ENCODE measurements around the gene LRP1B. TPM values are rescaled to one million over a fixed set of nuclear protein-coding genes. Genes with fewer than 3 reads are reported as not detected.
A peak's percentile ranks its signal among the peaks of the same experiment; 100 is the strongest.

LRP1B gene
- polyA plus RNA-seq, 12 donors: 2.1 to 3.6 (median 3.0) TPM; not detected in 2

DNA sequence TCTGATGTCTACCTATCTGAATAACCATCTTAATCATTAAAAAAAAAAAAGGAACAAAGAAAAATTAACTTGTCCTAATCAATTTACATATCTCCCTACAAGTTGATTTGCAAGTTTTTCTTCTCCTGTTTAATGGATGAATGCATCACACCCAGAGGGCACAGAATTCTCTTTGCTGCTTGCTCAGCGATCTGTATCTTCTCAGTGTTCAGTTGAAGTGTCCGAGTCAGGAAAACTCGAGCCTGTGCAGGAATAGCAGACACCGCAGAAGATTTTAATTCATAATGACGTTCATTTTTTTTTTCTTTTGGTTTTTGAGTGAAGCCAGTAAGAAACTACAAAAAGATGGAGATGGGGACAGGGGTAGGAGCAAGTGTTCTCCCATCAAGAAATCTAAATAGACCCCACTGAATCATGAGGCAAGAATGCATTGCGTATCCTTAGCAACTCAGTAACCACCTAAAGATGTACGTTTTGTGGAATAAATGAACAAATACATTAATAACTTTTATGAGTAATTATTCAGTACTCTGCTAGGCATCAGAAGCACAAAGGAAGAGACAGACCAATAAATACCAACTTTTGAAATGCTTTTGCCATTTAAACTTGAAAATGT, 675.5 kb downstream of the LRP1B start:
- no peak for DNase-seq

GRCh38 chr2:141440072-141440635, 690.7 kb downstream of the LRP1B start:
- no peak for DNase-seq

- DNase-seq: no peak
These were observed 691.3 kb downstream of the LRP1B start for GRCh38 chr2:141439524-141439923.

GRCh38 chr2:141438536-141438935, 692.3 kb downstream of the LRP1B start:
- no peak for DNase-seq

DNA sequence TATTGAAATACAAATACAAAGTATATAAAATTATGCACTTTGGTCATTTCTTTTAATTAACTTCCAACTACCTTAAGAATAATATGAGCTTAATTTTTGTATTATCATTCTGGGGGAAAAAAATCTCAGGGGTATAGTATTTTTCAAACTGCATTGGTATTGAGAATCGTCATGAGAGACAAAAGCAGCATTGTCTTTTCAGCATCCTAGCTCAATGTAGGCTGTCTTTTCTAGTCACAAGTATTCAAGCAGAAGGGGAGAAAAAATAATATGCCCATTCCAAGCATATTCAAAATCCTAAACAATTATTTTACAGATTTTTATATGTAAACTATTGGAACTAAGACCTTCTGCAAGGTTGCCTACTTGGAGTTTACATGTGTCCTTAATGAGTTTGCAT, 693.3 kb downstream of the LRP1B start:
- DNase-seq: no peak

- no peak for DNase-seq
These were observed 707.7 kb downstream of the LRP1B start for GRCh38 chr2:141423124-141423523.

- no peak for DNase-seq
These were observed 713.5 kb downstream of the LRP1B start for GRCh38 chr2:141417246-141417797.

DNA sequence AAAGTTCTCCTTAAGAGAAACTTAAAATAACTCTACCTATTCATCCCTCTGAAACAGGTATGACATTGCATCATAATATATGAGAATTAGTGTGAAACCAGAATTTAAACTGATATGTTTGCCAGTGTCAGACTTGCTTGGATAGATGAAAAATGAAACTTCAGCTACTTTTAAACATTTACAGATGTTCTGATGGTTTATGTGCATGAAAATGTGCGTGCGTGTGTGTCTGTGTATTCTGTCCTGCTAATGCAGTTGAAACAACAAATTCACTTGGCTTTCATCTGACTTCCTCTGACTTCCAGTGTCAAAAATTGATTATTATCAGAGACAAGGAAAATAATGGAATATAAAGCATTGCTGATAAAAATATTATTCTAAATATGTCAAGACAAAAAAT, 719.4 kb downstream of the LRP1B start:
- DNase-seq: no peak

- DNase-seq: no peak
These were observed 731.5 kb downstream of the LRP1B start for GRCh38 chr2:141399270-141399669.

GRCh38 chr2:141393214-141393545, 737.6 kb downstream of the LRP1B start:
- DNase-seq: no peak

DNA sequence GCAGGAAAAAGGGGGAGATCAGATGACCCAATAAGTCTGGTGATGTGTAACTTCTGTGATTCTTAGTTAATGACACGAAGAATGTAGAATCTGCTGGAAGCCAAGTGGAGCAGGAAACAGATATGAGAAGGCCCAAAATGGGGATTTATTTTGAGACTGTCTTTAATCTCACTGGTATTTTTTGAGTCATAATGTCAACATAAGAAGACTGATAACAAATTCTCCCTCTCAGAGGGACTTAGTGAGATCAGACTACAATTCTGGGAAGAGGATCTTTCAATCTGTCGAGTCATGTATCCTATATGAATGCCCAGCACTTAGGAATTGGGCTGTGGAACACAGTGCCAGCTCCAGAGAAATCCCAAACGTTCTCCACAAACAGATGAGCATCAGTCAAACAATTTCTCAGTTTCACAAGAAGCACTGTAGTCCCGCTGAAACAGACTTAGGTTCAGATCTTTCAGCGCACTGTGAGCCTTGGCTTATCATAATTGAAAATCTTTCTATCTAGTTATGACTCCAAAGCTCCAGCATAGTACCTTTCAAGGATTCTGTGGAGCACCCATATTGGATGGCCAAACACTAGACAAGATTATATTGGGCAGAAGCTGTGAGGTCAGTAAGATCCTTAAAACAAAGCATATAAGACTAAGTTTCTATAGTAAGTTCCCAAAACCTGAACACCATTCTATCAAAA, 738.2 kb downstream of the LRP1B start:
- no peak for DNase-seq

- DNase-seq: no peak
These were observed 744.6 kb downstream of the LRP1B start for GRCh38 chr2:141386168-141386567.

DNA sequence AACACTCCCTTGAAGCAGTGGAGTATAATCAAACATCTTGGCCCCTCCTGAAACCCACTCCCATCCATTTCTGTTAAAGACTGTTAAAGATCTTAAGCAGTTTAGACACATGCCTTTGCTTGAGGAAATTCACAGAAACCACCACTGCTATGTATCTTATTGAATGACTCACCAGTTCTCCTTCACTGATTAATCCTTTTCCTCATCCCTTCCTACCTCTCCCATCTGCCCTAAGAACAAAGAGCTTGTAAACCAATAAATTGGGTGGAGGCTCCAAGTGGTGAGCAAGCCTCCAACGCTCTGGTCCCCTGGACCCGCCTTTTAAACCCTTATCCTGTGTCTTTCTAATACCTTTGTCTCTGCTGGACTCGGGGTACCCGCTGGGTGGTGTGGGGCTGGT, 746.1 kb downstream of the LRP1B start:
- DNase-seq: no peak

- no peak for DNase-seq
These were observed 748.9 kb downstream of the LRP1B start for GRCh38 chr2:141381946-141382345.

DNA sequence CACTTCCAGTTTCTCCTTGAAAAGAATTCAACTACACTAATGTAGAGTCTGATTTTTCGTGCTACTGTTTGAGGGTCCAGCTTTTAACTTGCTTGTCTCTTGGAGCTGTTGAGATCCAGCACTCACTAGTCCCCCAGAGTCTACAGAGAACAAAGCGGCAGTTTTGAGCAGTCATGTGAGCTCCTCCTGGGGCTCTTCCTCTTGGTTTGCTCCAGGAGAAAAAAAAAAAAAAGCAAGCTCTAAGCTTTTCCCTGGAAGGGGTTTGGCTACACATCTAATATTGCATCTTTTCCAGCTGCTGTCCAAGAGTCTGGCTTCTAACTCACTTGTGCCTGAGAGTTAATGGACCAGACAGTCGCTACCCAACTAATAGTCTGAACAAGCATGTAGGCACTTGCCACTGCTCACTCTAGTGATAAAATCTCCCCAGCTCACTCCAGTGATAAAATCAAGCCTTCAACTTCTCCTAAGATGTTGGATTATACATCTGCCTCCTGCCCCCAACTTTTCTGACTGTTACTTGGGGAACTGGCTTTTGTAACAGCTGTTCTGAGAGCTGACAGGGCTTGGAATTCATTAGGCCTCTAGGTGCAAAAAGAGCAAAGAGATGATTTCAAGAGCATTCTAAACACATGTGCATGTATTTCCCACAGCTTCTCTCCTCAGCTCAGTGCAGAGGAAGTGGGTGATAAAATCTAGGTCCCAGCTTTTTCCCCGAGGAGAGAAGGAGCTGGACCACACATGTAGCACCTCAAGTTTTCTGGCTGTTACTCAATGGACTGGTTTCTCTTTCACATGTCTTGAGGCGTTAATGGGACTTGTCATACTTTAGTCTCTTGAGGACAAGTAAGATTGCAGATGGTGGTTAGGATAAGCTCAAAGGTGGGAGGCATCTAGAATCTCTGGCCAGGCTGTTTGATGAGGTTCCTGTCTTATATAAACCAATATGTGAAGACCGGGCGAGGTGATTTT, 750.5 kb downstream of the LRP1B start:
- DNase-seq: peak; percentile 14

DNA sequence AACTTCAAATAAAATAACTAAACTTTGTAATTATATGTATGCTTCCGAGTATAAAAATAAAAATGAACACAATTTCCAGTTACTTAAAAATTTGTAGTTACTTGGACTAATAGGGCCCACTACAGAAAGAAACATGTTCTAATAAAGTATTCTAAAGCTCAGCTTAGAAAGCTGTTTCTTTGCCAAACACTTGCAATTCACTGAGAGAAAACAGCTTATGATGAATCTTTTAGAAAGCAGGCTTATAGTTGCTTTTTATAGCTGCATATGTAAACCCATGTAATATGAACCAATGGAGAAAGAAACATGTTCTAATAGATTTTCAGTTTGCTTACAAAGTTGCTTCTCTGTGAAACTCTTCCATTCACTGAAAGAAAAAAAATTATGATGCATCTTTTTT, 766.0 kb downstream of the LRP1B start:
- no peak for DNase-seq

GRCh38 chr2:141362311-141362710, 768.5 kb downstream of the LRP1B start:
- DNase-seq: no peak

GRCh38 chr2:141348481-141348880, 782.3 kb downstream of the LRP1B start:
- no peak for DNase-seq

DNA sequence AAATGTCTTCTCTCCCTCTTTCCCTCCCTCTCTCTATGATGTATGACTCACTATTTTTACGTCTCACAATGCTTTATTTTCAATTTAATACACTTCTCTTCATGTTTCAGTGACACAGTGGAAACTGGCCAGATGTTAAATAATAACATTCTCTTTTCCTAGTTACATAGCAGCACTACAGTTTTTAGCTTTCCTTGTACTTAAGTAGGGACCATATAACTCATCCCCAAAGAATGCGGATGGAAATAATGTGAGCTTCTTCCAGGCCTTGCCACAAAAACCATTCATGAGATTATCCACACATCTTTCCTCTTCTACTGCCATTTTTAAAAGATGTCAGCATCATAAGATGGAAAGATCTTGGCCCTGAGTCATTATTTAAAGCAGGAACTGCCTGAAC, 789.4 kb downstream of the LRP1B start:
- peak; percentile 16 for DNase-seq

DNA sequence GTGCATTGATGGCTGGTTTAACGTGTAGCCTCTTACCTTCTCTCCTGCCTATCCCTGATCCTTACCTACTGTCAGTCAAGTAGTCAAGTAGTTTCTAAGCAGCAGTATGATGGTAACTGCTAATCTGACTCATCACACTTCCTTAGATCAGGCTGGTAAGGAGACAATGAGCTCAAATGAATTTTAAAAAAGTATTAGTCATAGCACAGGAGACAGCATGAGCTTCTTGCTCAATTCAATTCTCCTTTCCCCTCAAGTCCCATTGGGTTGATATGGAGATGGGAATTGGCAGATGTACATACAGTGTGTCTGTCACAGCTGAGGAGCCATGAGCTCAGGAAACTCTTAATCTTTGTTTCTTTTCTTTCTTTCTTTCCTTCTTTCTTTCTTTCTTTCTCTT, 799.7 kb downstream of the LRP1B start:
- no peak for DNase-seq

- no peak for DNase-seq
These were observed 800.9 kb downstream of the LRP1B start for GRCh38 chr2:141329964-141330363.

- no peak for DNase-seq
These were observed 807.2 kb downstream of the LRP1B start for GRCh38 chr2:141323571-141323970.
